ENCODE measurements around the gene BRINP1.

DNA sequence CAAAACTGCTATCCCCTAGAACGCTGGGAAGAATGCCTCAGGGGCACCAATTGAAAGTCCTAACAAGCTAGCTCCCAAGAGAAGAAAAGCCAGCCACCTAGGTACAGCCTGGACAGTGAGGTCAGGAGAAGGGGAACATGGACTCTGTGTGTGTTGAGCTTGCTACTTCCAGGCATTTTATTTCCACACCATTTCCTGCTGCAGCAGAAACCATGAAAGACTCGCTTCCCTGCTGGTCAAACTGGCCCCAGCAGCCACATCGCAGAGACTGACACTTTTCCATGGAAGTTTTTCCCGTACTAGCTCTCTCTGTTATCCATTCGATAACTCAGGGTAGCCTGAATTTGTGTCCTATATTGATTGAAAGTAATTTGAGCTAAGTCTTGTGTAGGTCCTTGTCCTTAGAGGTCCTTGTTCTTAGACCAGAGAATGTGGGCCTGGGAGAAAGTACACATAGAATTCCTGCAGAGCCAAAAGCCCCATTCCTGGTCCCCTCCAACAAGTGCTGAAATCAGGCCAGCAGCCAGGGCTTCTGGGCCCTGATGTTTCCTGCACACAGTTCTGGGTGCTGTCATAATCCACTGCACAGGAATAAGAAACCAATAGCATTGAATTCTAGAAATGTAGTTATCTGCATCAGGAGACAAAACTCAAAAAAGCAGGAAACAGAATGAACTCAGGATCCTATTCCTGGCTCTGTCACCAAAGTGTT, 96.6 kb downstream of the BRINP1 start:
- TF ChIP-seq CTCF (conservative IDR thresholded peaks at IDR 0.05; ENCODE audit: low read depth in 2 of 2), result no peak
- no peak for TF ChIP-seq EZH2 (IDR thresholded peaks at IDR 0.05; ENCODE audit: low read depth, unreplicated experiment)
- no peak for TF ChIP-seq ETS1 (IDR thresholded peaks at IDR 0.05)
- TF ChIP-seq CREB1 (CRISPR knock-in tag; IDR thresholded peaks at IDR 0.05; ENCODE audit: low read depth), result no peak
- TF ChIP-seq POLR2AphosphoS5 (IDR thresholded peaks at IDR 0.05; ENCODE audit: low read depth), result no peak
